HFF-Myc (cell line): ENCODE results near the gene MYH7.

Experiments
- DNase-seq: peaks from one replicate; pipeline ENCODE4 v3.0.0-alpha.2; 2011; ENCODE audit warnings: low read depth; ENCODE audit errors: extremely low read depth
- H3K4me3 ChIP-seq: replicated peaks from 2 replicates; pipeline ENCODE4 v1.5.1; 2011; ENCODE audit warnings: low read depth, mild to moderate bottlenecking, control low read depth, low read length
- CTCF ChIP-seq: IDR thresholded peaks from 2 replicates; pipeline ENCODE4 v1.5.1; 2012; ENCODE audit warnings: mild to moderate bottlenecking, low read depth, low read length, control low read depth; ENCODE audit errors: missing control alignments

Gene MYH7

GRCh38 chr14:23449314-23449713, 13.9 kb upstream of the MYH7 start:
- no peak for DNase-seq
- H3K4me3 ChIP-seq = no peak overlapping the region
- TF ChIP-seq CTCF = no peak

- no peak for DNase-seq
- no peak overlapping the region for H3K4me3 ChIP-seq
- no peak for TF ChIP-seq CTCF
These were observed 12.2 kb upstream of the MYH7 start for GRCh38 chr14:23447361-23448350.

- TF ChIP-seq CTCF = no peak
These were observed 10.9 kb upstream of the MYH7 start for GRCh38 chr14:23446291-23446851.

GRCh38 chr14:23445773-23446172, 10.3 kb upstream of the MYH7 start:
- H3K4me3 ChIP-seq = no peak overlapping the region
- no peak for TF ChIP-seq CTCF
- no peak for DNase-seq

More at GRCh38 chr14:23446291-23446851, 10.9 kb upstream of the MYH7 start:
- no peak for DNase-seq
- no peak overlapping the region for H3K4me3 ChIP-seq

GRCh38 chr14:23444314-23444713, 8.9 kb upstream of the MYH7 start:
- no peak for TF ChIP-seq CTCF
- DNase-seq = no peak
- H3K4me3 ChIP-seq = no peak overlapping the region

- TF ChIP-seq CTCF = no peak
- DNase-seq = no peak
- no peak overlapping the region for H3K4me3 ChIP-seq
These were observed 8.4 kb upstream of the MYH7 start for GRCh38 chr14:23443881-23444280.

- TF ChIP-seq CTCF = no peak
- H3K4me3 ChIP-seq = no peak overlapping the region
- DNase-seq = no peak
These were observed 8.0 kb upstream of the MYH7 start for GRCh38 chr14:23443411-23443812.
